BE2C (cell line): ENCODE measurements around the gene ERLIN1.
A peak's percentile ranks its signal among the peaks of the same experiment; 100 is the strongest.

Source experiments
- DNase-seq: peaks from one replicate; pipeline ENCODE4 v3.0.0-alpha.2; 2020
- H3K27me3 ChIP-seq: fragments of 250-450 bp; sonication (Bioruptor Pico); 2 replicates; pipeline ENCODE4 v1.5.1; 2020; ENCODE audit warnings: mild to moderate bottlenecking
- H3K36me3 ChIP-seq: fragments of 250-450 bp; sonication (Bioruptor Pico); 2 replicates; pipeline ENCODE4 v1.5.1; 2020; ENCODE audit warnings: mild to moderate bottlenecking
- H3K4me1 ChIP-seq: fragments of 250-450 bp; sonication (Bioruptor Pico); 2 replicates; pipeline ENCODE4 v1.5.1; 2020
- H3K4me3 ChIP-seq: 2 replicates; pipeline ENCODE4 v1.5.1; 2011; ENCODE audit warnings: low read depth, low read length
- H3K9me3 ChIP-seq: fragments of 250-450 bp; sonication (Bioruptor Pico); 2 replicates; pipeline ENCODE4 v1.5.1; 2020
- CTCF ChIP-seq: IDR thresholded peaks from 2 replicates; pipeline ENCODE4 v1.5.1; 2012; ENCODE audit warnings: mild to moderate bottlenecking, low read depth, low read length

ERLIN1 gene

GRCh38 chr10:100155936-100156335 lies 29.9 kb downstream of the ERLIN1 start:
- no peak for DNase-seq
- no peak overlapping the region for H3K4me3 ChIP-seq
- H3K4me1 ChIP-seq = peaks cover 3% of the 10 kb centered on the region; the same call in 1 of the 2 replicates
- H3K36me3 ChIP-seq = peaks cover 35% of the 10 kb centered on the region
- H3K27me3 ChIP-seq = no peaks in the 10 kb centered on the region
- no peaks in the 10 kb centered on the region for H3K9me3 ChIP-seq
- TF ChIP-seq CTCF = no peak

GRCh38 chr10:100154666-100155065 lies 31.2 kb downstream of the ERLIN1 start:
- peaks cover 36% of the 10 kb centered on the region for H3K36me3 ChIP-seq
- peaks cover 3% of the 10 kb centered on the region; the same call in 1 of the 2 replicates for H3K4me1 ChIP-seq
- H3K27me3 ChIP-seq = no peaks in the 10 kb centered on the region
- H3K4me3 ChIP-seq = no peak overlapping the region
- DNase-seq = no peak
- H3K9me3 ChIP-seq = no peaks in the 10 kb centered on the region
- no peak for TF ChIP-seq CTCF

GRCh38 chr10:100153239-100153825 lies 32.5 kb downstream of the ERLIN1 start:
- H3K4me3 ChIP-seq = no peak overlapping the region
- H3K36me3 ChIP-seq = peaks cover 36% of the 10 kb centered on the region
- no peaks in the 10 kb centered on the region for H3K27me3 ChIP-seq
- TF ChIP-seq CTCF = no peak
- peaks cover 14% of the 10 kb centered on the region for H3K4me1 ChIP-seq
- DNase-seq = no peak
- no peaks in the 10 kb centered on the region for H3K9me3 ChIP-seq

GRCh38 chr10:100151723-100152300 lies 34.0 kb downstream of the ERLIN1 start:
- TF ChIP-seq CTCF = no peak
- Histone ChIP-seq H3K4me3 (no peak overlapping the region), H3K36me3 (peaks cover 31% of the 10 kb centered on the region), H3K27me3 (no peaks in the 10 kb centered on the region), H3K4me1 (peaks cover 14% of the 10 kb centered on the region), H3K9me3 (no peaks in the 10 kb centered on the region)
- DNase-seq = no peak

GRCh38 chr10:100148353-100149211 lies 37.2 kb downstream of the ERLIN1 start:
- Histone ChIP-seq H3K27me3 (no peaks in the 10 kb centered on the region), H3K9me3 (no peaks in the 10 kb centered on the region), H3K4me3 (no peak overlapping the region), H3K4me1 (peaks cover 11% of the 10 kb centered on the region), H3K36me3 (peaks cover 23% of the 10 kb centered on the region)
- TF ChIP-seq CTCF = no peak
- DNase-seq = peak; percentile 39
